ENCODE results near the gene GRIK2.

The GRIK2 gene

DNA sequence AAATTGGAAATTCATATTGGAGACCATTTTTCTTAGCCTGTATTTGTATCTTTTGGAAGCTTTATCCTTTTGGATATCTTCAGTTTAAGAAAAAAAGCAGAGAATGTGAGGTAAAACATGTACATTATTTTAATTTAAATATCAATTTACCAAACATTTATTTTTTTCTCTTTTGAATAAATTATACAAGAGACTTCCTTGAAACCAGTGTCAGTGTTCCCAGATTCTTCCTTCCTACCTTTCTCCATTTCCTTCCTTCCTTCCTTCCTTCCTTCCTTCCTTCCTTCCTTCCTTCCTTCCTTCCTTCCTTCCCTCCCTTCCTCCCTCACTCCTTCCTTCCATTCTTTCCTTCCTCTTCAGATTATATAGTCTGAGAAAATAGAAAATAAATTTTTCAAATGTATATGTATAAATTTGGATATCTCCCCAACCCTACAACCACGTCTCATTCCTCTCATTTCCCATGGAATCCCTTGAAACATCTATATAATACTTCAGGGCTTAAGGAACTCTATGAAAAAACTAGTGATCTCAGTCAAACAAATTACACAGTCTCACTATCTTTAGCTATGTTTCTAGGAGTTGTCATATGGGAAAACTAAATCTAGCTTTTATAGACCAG lies 528.4 kb downstream of the GRIK2 start:
- no peak for DNase-seq

DNA sequence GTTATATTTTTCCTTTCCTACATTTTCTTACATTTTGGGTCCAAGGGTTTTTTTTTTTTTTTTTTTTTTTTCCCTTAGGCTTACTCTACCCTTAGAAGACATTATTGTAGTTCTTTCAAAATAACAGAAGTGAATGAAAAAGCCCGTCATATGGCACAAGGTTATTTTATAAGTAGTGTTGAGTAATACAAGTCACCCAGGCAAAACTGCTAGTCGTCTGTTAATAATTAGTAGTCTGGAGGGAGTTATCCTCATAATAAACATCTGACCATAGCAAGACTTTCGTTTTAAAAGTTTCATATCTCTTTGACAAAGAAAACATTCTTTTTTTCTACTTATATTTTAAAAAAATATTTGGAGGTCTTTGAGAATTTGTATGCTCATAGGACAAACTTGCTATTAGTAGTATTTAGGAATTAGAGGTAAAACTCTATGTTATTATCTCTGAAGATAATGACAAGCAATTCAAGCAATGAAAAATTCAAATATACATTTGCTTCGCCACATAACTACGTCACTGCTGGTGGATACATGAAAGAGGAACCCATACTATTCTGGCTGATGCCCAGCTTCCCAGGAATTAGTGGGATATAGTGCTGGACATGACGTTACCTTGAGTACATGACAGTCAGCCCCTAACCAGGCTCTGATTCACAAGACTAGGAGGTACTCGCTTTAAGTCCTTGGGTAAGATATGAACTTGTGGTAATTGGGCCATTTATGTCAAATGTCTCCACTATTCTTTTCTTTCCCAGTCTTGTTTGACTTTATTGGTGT lies 532.8 kb downstream of the GRIK2 start:
- no peak for DNase-seq

DNA sequence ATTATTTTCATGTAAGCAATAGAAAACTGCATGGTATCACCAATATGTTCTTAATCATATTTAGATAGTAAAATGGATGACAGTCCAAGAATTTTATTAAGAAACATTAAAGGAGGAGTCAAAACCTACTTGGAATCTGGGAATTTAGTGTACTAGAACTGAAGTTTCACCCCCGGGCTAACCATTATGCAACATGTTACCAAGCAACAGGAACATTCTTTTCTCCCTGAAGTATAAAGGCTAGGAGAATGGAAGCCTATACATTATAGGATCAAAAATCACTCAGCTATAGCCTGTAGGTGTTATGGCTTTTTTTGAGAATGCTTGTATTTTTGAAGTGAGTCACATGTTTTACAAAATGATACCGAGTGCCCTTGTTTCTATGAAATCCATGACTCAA lies 538.3 kb downstream of the GRIK2 start:
- no peak for DNase-seq

DNA sequence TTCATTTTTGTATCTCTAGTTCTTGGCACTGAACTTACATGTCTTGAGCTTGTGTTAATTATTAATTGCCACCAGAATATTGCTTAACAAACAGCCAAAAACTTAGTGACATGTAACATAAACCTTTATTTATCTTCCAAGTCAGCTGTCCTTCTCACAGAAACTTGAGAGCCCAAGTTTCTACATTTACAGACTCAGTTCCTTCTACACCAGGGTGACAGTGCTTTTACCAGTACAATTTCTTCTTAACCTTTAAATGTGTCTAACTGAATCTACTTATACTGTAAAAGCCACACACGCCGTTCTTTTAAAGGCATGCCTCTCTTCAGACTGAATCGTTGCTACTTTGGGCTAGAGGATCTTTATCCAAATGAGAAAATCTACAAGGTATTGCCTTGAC lies 539.2 kb downstream of the GRIK2 start:
- DNase-seq, result no peak

DNA sequence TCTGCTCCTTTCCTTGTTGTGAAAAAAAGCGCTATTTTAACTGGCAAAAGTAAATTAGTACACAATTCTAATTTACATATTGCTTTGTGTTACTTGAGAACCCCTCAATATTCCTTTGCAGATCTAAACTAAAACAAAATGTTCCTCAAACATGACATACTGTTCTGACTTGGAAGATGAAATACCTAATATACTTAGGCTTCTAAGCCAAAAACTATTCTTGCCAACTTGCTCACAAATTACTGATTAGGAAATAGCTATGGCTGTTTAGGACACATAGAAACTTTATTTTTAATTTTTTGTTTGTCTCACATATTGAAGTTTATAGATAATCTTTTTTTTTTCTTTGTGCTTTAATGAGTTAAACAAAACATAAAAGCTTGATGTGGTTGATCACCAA lies 542.2 kb downstream of the GRIK2 start:
- DNase-seq, result no peak

DNA sequence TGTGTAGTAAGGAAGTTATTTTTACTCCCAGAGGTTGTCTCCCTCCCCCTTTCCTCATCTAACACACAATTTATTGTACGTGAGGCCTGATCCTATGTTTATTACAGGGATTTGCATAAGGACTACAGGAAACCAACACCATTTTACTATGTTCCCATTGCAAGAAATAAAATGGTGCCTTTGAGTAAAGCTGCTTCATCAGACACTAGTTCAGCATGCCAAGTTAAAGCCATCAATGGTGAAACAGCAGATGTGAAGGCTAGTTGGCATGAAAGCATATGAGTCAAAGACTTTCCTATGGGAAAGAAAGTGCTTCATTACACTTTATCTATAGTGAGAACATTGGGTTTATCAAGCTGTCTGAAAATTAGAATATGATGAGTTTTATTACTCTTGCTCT lies 543.0 kb downstream of the GRIK2 start:
- no peak for DNase-seq

DNA sequence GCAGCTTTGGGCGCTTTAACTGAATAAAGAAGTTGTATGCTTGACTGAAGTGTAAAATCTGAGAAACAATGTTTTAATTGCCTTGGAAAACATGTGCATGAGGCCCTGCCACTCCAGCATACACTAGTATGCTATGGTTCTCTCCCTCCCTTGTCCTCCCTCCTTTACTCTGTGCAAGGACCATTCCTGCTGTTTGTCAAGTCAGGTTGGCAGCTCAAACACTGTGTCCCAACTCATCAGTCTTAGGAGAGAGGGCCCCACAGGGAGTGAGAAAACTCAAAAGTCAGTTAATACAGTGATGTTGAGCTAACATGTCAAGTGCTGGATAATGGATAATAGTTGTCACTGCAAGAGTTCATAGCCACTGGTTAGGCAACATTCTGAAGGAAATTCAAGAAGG lies 543.6 kb downstream of the GRIK2 start:
- DNase-seq, result no peak

DNA sequence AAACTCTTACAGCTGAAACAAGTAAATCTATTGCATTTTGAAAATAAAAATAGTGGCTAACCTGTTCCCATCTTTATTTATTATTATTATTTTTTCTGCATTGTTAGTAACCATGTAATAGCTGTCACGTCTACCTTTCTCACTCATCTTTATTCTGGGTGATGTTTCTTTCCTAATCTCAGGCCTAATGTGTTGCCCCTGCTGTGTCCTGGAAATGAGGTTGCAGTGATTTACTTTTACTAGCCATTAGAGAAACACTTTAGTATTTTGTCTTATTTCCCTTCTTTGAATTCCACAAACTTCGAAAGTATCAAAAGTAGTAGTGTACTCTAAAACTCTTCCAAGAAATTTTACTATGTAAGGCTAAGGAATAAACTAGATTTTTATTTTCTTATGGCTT lies 546.9 kb downstream of the GRIK2 start:
- DNase-seq, result no peak

DNA sequence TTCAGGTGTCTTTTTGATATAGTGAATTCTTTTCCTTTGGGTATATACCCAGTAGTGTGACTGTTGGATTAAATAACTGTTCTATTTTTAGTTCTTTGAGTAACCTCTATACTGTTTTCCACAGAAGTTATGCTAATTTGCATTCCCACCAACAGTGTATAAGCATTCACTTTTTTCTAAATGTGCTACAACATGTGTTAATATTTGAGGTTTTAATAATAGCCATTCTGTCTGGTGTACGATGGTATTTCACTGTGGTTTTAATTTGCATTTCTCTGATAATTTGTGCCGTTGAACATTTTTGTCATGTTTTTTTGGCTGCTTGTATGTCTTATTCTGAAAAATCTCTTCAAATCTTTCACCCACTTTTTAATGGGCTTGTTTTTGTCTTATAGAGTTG lies 563.5 kb downstream of the GRIK2 start:
- DNase-seq, result no peak

DNA sequence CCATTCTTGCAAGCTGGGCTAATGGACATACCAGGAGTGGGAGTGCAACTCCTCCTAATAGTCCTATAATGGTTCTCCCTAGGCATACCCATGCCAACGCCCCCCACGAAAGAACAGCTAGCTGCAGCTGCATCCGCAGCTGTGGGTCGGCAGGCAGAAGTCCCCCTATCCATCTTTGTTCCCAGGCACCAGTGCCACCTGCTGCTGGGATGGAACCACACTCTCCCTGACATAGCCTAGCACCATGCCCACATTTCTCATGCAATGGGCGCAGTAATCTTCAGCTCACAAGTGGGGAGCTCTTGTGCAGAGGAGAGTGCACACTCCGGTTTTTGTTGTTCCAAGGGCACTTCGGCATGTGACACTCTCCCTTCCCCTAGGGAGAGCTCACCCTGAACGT lies 567.8 kb downstream of the GRIK2 start:
- DNase-seq, result no peak

DNA sequence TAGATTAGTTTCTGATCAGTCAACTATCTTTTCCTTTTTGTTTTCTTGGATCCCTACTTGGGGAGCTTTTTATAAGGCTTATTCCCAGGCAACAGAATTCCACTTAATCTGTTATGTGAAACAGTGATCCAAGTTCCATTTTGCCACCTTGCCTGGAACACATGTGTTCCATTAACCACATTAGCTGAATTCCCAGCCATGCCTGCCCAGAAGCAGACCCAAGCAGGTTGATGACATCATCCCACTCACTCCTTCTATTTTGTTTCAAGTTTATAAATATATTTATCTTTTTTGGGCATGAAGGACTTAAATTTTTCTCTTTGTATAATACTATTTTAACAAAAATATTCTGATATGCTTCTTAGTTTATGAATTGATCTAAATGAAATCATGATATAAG lies 587.4 kb downstream of the GRIK2 start:
- no peak for DNase-seq

DNA sequence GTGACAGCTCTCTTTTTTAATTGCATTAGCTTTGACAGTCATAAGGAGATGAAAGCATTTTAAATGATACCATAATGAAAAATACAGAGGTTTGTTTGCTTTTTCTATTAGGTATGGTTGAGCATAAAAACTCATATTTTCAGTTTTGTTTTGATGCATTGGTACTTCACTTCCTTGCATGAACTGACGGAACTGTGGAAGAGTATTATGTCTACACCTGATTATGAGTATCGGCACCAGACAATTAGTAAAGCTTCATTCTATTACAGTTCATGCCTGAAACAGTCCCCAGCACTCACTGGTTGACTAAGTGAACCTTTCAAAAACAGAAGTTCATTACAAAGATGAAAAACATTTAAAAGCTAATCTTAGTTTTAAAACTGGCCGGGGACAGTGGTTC lies 593.0 kb downstream of the GRIK2 start:
- no peak for DNase-seq

DNA sequence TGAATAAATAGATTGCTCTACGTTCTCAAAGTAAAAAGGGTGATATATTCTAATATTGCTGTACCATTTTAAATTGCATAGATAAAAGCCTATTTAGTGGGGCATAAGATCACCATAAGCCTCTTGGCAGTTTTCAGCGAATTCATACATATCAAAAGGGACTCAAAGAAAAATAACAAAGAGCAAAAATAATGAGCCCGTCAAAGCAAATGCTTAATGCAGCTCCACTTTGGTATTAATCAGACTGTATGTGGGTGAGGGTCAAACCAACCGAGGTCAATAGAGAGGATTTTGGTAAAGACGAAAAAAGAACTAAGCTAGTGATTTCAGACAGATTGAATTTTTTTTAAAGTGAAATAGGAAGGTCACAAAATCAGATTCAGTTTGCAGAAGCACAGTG lies 598.8 kb downstream of the GRIK2 start:
- no peak for DNase-seq

DNA sequence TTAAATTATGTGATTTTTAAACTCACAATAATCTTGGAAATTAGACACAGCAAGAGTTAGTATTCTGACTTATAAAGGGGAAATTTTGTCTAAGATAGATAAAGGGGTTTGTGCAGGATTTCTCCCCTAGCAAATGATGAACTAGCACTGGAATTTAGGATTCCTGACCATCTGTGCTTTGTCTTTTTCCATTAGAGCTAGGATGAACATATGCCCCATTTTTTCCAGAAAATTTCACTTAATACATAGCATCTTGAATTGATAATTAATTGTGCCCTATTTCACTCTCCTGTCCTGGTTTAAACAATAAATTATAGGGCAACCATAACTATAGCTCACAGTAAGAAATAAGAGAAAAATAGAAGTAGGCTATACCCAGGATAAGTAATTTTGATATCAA lies 601.0 kb downstream of the GRIK2 start:
- DNase-seq, result no peak

DNA sequence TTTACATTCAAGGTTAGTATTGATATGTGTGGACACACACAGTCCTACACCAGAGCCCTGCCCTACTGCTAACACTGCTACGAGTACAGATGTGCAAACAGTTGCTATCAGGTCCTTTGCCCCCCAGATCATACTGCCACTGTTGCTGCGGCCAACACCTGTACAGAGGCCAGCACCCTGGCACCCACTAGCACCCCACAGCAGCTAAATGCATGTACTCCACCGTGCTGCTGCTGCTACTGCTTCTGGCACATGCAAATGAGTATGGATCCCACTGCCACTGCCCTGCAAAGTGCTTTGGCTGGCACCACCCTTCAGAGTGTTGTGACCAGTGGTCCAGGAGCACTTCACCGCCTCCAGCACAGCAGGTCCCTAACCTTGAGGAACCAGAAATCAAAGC lies 621.9 kb downstream of the GRIK2 start:
- DNase-seq, result no peak

DNA sequence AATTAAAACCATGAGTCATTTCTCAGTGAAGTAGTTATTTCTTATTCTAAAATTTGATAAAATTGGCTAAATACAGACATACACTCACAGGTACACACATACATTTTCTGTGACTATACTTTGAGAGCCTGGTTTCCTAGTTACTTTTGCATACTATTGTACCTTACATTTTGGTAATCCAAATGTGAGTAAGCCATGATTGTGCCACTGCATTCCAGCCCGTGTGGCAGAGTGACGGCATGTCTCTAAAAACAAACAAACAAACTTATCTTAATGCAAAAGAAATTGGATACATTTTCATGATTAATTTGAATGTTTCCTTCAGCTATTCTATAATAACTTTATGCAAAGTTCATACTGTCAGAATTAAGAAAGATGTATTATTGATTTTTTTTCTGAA lies 628.8 kb downstream of the GRIK2 start:
- DNase-seq, result no peak

DNA sequence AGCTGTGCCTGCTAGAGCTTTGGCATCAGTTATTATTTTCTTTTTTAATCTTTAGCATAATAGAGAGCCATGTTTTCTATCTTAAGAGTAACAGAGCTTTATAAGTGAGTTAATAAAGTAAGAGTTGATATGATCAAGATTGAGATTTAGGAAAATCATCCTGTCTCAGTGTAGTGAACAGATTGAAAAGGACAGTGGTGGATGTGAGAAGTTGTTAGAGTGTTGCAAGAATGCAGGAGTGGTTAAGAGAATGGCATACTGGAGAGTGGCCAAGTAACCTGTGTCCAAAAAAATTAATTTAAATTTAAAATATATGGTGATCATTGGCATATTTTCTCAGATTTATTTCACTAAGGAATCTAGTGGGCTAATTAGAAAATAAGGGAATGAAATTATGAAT lies 629.3 kb downstream of the GRIK2 start:
- no peak for DNase-seq

DNA sequence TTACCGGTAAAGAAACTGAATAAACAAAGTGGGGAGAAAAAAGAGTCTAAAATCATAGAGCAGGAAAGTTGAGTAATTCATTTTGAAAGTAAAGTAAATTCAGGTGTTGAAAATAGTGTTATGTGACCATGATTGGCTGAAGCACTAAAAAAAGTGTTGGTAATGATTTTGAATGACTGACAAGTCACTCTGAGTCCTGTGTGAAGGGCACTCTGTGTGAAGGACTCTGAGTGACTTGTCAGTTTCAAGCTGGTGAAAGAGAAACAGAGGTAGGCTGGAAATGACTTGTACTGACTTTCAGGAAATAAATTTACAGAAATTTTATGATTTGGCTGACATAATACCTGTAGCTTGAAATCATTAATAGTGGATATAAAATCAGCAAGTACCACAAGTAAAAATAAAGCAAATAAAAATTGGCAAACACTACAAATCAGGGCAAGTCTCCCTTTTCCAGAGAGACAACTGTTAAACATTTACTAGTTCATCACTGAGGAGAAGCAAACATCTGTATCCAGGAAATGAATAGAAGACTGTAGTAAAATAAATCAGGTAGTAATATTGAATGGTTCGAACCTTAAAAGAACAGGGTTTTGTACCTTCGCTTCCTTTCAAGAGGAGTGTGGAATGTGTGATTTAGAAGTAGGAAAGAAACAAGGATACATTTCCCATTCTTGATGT lies 630.6 kb downstream of the GRIK2 start:
- no peak for DNase-seq

DNA sequence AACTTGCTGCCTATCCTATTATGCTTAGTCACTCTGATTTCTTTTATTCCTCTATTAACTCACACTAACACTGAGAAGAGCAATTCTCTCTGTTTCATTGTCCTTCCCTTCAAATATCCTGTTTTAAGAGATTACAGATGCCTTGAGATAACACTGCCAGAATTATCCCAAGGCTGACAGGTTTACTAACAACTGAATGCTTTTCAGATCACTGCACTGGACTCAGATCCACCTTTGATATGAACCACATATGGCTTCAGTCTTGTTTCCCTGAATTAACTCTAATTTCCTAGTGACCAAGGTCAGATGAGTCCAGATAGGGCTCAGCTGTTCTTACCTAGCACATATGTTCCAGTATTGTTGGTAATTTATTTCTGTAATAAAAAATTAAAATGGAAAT lies 633.1 kb downstream of the GRIK2 start:
- DNase-seq, result no peak

DNA sequence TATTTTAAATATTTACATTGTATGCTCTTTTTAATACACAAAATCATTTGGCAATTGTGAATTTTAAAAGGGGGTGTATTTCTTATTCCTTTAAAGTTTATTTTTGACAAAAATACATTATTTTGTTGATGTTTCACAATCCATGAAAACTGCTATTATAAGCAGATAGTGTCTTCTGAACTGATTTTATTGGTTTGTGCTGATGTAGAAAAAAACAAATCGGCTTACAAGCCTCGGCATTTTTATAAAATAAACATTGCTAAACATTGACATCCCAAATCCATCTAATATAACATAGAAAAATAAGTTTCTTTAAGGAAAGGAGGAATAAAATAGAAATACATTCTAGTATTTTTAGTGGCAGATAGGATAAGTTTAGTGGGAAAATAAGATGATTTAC lies 634.7 kb downstream of the GRIK2 start:
- no peak for DNase-seq

DNA sequence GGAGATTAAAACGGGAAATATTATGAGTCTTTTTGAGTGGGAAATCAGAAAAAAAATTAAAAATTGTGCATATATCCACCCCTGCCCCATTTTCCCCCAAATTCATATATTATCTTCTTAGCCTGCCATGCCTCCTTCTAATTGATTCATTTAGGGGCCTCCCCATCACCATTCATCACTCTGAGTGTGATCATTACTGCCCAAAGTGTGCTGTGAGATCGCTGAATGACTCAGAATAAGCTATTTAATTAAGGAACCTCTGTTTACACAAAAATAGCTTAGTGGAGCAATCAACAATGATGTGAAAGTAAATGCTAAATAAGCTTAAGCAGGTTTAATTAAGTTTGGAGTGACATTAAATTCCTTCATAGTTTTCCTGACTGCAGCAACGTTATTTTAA lies 645.5 kb downstream of the GRIK2 start:
- no peak for DNase-seq

DNA sequence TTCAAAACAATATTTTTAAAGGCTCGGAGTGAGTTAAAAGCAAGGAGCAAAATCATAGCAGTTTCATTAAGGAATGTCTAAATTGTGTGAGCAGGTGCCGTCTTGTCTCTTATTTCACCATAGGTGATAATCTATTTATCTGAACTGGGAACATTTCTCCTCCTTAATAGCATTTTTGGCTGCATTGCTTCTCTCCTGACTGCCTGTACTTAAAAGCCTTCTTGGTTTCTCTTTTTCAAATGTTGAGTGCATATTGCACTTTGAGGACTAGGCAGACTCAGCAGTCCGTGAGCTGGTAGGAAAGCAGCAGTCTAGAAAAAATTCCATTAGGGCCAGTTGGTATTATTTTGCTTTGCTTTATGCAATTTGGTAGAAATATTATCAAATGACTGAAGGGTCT lies 645.9 kb downstream of the GRIK2 start:
- no peak for DNase-seq

DNA sequence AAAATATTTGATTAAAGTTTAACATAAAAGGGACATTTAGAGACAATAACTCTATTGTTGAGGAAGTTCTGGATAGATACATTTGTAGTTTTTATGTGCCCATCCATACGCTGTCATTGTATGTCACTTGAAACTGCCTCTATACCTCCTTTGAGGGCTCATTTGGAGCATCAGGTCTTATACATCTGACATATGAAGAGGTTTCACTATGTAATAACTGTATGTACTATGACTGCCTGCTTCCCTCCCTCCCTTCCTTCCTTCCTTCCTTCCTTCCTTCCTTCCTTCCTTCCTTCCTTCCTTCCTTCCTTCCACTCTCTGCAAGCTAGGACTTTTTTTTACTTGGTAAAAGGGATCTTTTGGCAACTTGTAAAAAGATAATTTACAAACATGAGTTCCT lies 657.5 kb downstream of the GRIK2 start:
- DNase-seq, result no peak

DNA sequence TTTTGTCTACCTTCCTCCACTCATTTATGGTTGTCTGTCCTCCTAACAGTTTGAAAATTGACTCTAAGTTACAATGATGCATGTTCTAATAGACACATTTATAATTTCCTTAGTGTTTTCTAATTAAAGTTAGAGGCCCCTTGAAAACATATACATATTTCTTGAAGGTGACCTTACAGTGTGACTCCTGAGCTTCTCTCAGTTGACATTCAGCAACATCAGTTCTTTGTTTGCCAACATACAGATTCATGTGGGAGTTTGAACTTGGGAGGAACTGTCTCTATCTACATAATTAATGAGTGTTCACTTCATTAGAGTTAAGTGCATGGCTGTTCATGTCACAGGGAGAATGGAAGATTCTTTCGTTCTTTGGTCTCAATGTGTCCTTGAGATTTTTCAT lies 658.2 kb downstream of the GRIK2 start:
- DNase-seq, result no peak

DNA sequence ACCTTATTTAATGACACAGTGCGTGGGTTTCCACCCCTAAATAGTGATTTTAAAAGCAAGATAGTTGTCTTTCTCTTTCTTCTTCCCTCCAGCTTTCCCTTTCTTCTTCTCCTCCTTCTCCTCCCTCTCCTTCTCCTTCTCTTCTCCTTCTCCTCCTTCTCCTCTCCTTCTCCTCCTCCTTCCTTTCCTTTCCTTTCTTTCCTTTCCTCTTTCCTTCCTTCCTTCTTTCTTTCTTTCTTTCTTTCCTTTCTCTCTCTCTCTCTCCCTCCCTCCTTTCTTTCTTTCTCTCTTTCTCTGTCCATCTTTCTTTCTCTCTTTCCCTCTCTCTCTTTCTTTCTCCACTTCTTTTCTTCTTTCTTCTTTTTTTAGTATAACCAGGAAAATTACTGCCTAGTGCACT lies 670.6 kb downstream of the GRIK2 start:
- DNase-seq, result no peak

Measured in NCI-H524 treated with DMSO at 0.1 percent for 48 hours (cell line).